ENCODE data around the gene CRYGA. TPM values are rescaled to one million over a fixed set of nuclear protein-coding genes. Genes with fewer than 3 reads are reported as not detected.

CRYGA gene
- polyA plus RNA-seq, 1 of the 3 experiments (the other 2 are of a cell fraction): not detected

DNA sequence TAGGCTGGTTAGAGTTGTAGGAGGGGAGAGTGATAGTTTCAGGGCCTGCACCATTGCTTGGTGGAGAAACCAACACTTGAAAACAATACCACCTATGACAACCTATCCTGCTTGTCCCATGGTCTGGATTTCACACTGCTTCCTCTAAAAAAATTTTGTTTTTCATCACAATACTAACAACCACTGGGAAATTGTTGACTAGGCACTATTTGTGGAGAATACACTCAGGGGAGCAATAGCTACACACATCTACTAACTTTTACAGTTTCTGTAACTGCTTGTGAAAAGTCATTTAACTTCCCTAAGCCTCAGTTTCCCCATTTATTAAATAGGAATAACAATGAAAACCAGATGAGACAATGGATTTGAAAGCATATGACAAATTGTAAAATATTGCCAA lies 13.3 kb downstream of the CRYGA start:
- no peak for DNase-seq
- Histone ChIP-seq H3K4me3 (ENCODE audit: low read depth in 2 of 2, low read length in 1 of 2) (no peak overlapping the region), H2AFZ (ENCODE audit: low read depth) (no peak overlapping the region), H4K20me1 (ENCODE audit: insufficient read depth) (no peaks in the 10 kb centered on the region), H3K27me3 (ENCODE audit: insufficient read depth) (no peaks in the 10 kb centered on the region), H3F3A (replicated peaks; ENCODE audit: insufficient read depth) (no peaks in the 10 kb centered on the region), H3K4me2 (no peak overlapping the region), H3K79me2 (ENCODE audit: insufficient read depth) (no peaks in the 10 kb centered on the region), H3K4me1 (ENCODE audit: control insufficient read depth in 1 of 2, insufficient read depth in 2 of 2, low read depth in 1 of 2, low read length in 1 of 2) (no peaks in the 10 kb centered on the region), H3K9ac (no peak overlapping the region), H3K9me2 (no peaks in the 10 kb centered on the region), H3K27ac (ENCODE audit: low read depth in 2 of 2, low read length in 1 of 2) (no peak overlapping the region), H3K36me3 (replicated peaks in 1 of 2; ENCODE audit: control insufficient read depth in 1 of 2, insufficient read depth in 2 of 2, low read length in 1 of 2) (no peaks in the 10 kb centered on the region), H3K9me3 (no peaks in the 10 kb centered on the region)
- CTCF ChIA-PET: interaction anchor here (0.9 to 3.1 kb wide), 3 partner anchors 11 to 48 kb away, joined by 3 to 11 read pairs (median 5); no protein-coding TSS in a partner anchor
- TF ChIP-seq, protein P1, sequence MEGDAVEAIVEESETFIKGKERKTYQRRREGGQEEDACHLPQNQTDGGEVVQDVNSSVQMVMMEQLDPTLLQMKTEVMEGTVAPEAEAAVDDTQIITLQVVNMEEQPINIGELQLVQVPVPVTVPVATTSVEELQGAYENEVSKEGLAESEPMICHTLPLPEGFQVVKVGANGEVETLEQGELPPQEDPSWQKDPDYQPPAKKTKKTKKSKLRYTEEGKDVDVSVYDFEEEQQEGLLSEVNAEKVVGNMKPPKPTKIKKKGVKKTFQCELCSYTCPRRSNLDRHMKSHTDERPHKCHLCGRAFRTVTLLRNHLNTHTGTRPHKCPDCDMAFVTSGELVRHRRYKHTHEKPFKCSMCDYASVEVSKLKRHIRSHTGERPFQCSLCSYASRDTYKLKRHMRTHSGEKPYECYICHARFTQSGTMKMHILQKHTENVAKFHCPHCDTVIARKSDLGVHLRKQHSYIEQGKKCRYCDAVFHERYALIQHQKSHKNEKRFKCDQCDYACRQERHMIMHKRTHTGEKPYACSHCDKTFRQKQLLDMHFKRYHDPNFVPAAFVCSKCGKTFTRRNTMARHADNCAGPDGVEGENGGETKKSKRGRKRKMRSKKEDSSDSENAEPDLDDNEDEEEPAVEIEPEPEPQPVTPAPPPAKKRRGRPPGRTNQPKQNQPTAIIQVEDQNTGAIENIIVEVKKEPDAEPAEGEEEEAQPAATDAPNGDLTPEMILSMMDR (IDR thresholded peaks at IDR 0.05): no peak
- TF ChIP-seq RXRA (IDR thresholded peaks at IDR 0.05; ENCODE audit: borderline replicate concordance, low read depth): no peak
- TF ChIP-seq FOXM1 (IDR thresholded peaks at IDR 0.05; ENCODE audit: low read depth): no peak
- TF ChIP-seq NRF1 (IDR thresholded peaks at IDR 0.05; ENCODE audit: low read depth, low read length): no peak
- TF ChIP-seq NFIC (IDR thresholded peaks at IDR 0.05; ENCODE audit: borderline replicate concordance): no peak
- POLR2A ChIA-PET: no interaction called here

DNA sequence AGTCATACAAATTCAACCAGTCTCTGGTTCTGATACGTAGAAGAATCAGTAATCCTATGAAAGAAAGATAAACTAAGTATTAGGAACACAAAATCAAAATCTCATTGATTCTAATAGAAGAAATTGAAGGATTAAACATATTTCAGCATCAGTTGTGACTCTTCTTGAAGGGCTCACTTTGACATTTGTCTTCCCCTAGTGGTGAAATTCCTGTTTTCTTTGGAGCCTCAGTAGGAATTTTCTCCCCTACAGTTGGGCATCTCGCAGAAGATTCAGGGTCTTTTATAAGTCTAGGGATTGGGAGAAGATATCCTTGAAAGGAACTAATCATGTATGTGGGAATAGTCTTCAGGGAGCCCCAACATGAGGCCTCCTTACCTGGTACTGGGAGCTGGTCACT lies 14.6 kb downstream of the CRYGA start:
- Histone ChIP-seq H3K9me3 (no peaks in the 10 kb centered on the region), H3K79me2 (ENCODE audit: insufficient read depth) (no peaks in the 10 kb centered on the region), H3K27me3 (ENCODE audit: insufficient read depth) (no peaks in the 10 kb centered on the region), H3K4me2 (no peak overlapping the region), H3F3A (replicated peaks; ENCODE audit: insufficient read depth) (no peaks in the 10 kb centered on the region), H3K4me3 (ENCODE audit: low read depth in 2 of 2, low read length in 1 of 2) (no peak overlapping the region), H2AFZ (ENCODE audit: low read depth) (no peak overlapping the region), H3K27ac (ENCODE audit: low read depth in 2 of 2, low read length in 1 of 2) (no peak overlapping the region), H3K4me1 (ENCODE audit: control insufficient read depth in 1 of 2, insufficient read depth in 2 of 2, low read depth in 1 of 2, low read length in 1 of 2) (no peaks in the 10 kb centered on the region), H3K36me3 (replicated peaks in 1 of 2; ENCODE audit: control insufficient read depth in 1 of 2, insufficient read depth in 2 of 2, low read length in 1 of 2) (no peaks in the 10 kb centered on the region), H3K9me2 (no peaks in the 10 kb centered on the region), H3K9ac (no peak overlapping the region), H4K20me1 (ENCODE audit: insufficient read depth) (no peaks in the 10 kb centered on the region)
- 50% methylated on average over 2 of the region's 2 CpGs for WGBS (ENCODE audit: low lambda C conversion rate)
- TF ChIP-seq YY1 (IDR thresholded peaks at IDR 0.05; ENCODE audit: low read depth): no peak
- TF ChIP-seq, protein P2, sequence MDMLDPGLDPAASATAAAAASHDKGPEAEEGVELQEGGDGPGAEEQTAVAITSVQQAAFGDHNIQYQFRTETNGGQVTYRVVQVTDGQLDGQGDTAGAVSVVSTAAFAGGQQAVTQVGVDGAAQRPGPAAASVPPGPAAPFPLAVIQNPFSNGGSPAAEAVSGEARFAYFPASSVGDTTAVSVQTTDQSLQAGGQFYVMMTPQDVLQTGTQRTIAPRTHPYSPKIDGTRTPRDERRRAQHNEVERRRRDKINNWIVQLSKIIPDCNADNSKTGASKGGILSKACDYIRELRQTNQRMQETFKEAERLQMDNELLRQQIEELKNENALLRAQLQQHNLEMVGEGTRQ (IDR thresholded peaks at IDR 0.05; ENCODE audit: borderline replicate concordance, low read depth, low read length): no peak
- TF ChIP-seq, protein P1 (IDR thresholded peaks at IDR 0.05): peak; percentile 32
- POLR2A ChIA-PET: no interaction called here
- CTCF ChIA-PET: interaction anchor here (0.6 to 3.1 kb wide), 7 partner anchors 12 to 106 kb away, joined by 3 to 11 read pairs (median 4); partner anchors contain the start of gene IDH1
- DNase-seq: no peak
